Chondrocyte (in vitro differentiated cells): ENCODE results near the gene FGF19. TPM values are rescaled to one million over a fixed set of nuclear protein-coding genes. Genes with fewer than 3 reads are reported as not detected.
A peak's percentile ranks its signal among the peaks of the same experiment; 100 is the strongest.

Source experiments
- DNase-seq: peaks from one replicate; pipeline ENCODE4 v3.0.0; 2021; ENCODE audit warnings: mixed read lengths, low spot score
- H3K27ac Mint-ChIP-seq: one replicate; pipeline ENCODE4 v1.8.0; 2021; ENCODE audit warnings: mild to moderate bottlenecking, moderate library complexity, mixed read lengths; ENCODE audit not compliant: unreplicated experiment
- H3K27me3 Mint-ChIP-seq: 2 replicates; pipeline ENCODE4 v1.8.0; 2021; ENCODE audit warnings: low read depth, mixed read lengths
- H3K36me3 Mint-ChIP-seq: 2 replicates; pipeline ENCODE4 v1.8.0; 2021; ENCODE audit warnings: low read depth, mixed read lengths
- H3K4me1 Mint-ChIP-seq: 2 replicates; pipeline ENCODE4 v1.8.0; 2021; ENCODE audit warnings: low read depth, mild to moderate bottlenecking, mixed read lengths
- H3K4me3 Mint-ChIP-seq: one replicate; pipeline ENCODE4 v1.8.0; 2021; ENCODE audit warnings: mild to moderate bottlenecking, moderate library complexity, mixed read lengths; ENCODE audit not compliant: unreplicated experiment
- H3K9me3 Mint-ChIP-seq: 2 replicates; pipeline ENCODE4 v1.8.0; 2021; ENCODE audit warnings: low read depth, mixed read lengths
- long read RNA-seq: library from polyadenylated mRNA; stranded (forward); transcript quantifications from one replicate; pipeline ENCODE4 v2.0.0, GENCODE V29; 2021
- total RNA-seq: library from RNA; stranded (reverse); gene quantifications from 3 replicates; pipeline ENCODE4 v1.2.1, GENCODE V29; 2021
- TF ChIP-seq, protein P1 (sequence below): fragments of 200-600 bp; sonication (generic); IDR thresholded peaks from 2 replicates; pipeline ENCODE4 v1.5.0; 2021; ENCODE audit warnings: antibody characterized with exemption, mild to moderate bottlenecking, moderate library complexity

Gene FGF19, protein sequence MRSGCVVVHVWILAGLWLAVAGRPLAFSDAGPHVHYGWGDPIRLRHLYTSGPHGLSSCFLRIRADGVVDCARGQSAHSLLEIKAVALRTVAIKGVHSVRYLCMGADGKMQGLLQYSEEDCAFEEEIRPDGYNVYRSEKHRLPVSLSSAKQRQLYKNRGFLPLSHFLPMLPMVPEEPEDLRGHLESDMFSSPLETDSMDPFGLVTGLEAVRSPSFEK
- total RNA-seq = not detected in 3 replicates
- long read RNA-seq = 0 reads

DNA sequence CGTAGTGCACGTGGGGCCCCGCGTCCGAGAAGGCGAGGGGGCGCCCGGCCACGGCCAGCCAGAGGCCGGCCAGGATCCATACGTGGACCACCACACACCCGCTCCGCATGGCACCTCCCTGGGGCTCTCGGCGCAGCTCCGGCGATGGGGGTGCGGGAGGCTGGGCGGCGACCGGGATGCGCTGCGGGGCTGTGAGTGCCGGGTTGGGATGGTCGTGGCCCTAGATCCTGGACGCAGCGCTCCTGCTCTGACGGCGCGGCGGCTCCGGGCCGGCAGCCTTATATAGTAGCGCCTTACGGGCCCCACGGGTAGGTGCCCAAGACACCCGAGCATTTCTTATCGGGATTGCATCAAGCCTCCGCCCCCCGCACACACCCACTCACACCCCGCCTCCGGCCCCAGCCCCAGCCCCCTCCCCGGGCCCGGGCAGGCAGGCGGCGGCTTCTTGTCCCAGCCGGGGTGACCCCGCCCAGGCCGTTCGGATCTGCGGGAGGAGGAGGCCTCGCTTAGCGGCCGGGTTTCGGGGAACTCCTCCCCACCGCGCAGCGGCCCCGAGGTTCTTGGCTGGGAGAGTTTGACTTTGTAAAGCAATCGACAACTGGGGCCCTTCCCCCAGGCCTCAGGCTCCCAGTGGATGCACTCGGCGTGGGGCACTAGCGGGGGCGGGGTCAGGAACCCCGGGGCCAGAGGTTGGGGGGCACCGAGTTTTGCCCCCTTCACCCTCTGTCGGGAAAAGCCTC is at the start of gene FGF19:
TSS of gene FGF19 (minus strand) at position 255 of the 740 bp plus-strand sequence. CDS start at position 109, 146 bp downstream.
- Mint-ChIP-seq H3K4me1 (peaks cover 20% of the 10 kb centered on the region), H3K27ac (peak within 1 kb of the TSS; percentile 61), H3K27me3 (peaks cover 28% of the 10 kb centered on the region), H3K4me3 (peak within 1 kb of the TSS; percentile 66), H3K36me3 (no peaks in the 10 kb centered on the region), H3K9me3 (no peaks in the 10 kb centered on the region)
- DNase-seq = no peak
- TF ChIP-seq, protein P1, sequence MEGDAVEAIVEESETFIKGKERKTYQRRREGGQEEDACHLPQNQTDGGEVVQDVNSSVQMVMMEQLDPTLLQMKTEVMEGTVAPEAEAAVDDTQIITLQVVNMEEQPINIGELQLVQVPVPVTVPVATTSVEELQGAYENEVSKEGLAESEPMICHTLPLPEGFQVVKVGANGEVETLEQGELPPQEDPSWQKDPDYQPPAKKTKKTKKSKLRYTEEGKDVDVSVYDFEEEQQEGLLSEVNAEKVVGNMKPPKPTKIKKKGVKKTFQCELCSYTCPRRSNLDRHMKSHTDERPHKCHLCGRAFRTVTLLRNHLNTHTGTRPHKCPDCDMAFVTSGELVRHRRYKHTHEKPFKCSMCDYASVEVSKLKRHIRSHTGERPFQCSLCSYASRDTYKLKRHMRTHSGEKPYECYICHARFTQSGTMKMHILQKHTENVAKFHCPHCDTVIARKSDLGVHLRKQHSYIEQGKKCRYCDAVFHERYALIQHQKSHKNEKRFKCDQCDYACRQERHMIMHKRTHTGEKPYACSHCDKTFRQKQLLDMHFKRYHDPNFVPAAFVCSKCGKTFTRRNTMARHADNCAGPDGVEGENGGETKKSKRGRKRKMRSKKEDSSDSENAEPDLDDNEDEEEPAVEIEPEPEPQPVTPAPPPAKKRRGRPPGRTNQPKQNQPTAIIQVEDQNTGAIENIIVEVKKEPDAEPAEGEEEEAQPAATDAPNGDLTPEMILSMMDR = no peak

DNA sequence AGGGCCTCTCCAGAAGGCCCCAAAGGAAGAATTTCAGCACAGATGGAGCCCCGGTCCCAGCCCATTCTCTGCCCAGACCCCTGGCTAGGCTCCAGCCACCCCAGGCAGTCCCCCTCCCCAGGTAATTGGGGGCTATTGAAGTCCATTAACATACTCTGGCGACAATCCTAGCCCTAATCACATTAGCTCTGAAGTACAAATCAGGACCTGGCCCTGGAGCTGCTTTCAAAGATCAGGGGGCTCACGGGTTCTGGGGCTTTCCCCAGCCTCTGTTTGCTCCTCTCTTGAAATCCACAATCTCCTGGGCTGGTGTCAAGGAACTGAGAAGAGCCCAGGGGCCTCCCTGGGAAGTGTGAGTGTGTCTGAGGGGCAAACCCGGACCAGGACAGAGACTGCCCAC is 49.1 kb upstream of the FGF19 start:
- Mint-ChIP-seq H3K9me3 (peaks cover 6% of the 10 kb centered on the region), H3K27ac (no peak overlapping the region), H3K27me3 (peaks cover 4% of the 10 kb centered on the region), H3K4me3 (no peak overlapping the region), H3K36me3 (peaks cover 3% of the 10 kb centered on the region), H3K4me1 (peaks cover 5% of the 10 kb centered on the region)
- TF ChIP-seq, protein P1 = no peak
- no peak for DNase-seq

DNA sequence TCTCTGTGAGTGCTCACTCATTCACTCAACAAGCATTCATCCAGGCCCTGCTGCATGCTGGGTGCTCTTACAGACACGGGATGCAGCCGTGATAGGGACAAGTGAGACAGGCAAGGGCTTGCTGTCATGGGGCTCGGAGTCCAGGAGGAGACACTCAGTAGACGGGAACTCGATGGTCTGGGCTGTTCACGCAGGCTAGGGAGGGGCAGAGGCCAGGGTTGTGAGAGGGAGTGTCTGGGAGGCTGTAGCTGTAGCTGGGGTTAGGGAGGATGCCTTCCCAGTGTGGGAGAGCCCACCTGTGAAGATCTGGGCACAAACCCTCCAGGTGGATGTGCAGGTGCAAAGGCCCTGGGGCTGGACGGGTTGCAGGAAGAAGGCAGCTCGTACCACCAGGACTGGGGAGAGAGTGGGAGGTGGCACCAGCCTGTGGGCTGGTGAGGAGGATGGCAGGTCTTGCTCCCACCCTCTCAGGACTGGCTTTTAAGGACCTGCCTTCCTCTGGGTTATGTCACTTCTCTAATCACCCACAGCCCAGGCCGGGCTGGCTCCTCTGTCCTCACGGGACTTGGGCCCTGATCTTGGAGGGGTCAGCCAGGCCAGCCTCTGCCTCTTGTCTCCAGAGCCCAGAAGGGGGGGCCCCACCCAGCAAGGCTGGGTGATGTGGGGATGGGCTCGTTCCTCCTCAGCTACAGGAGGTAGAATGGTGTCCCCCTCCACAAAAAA is 47.2 kb upstream of the FGF19 start:
- H3K27me3 Mint-ChIP-seq = peaks cover 4% of the 10 kb centered on the region
- peaks cover 2% of the 10 kb centered on the region for H3K9me3 Mint-ChIP-seq
- peak; percentile 70 for DNase-seq
- no peak overlapping the region for H3K4me3 Mint-ChIP-seq
- peaks cover 1% of the 10 kb centered on the region for H3K36me3 Mint-ChIP-seq
- no peak overlapping the region for H3K27ac Mint-ChIP-seq
- H3K4me1 Mint-ChIP-seq = peaks cover 5% of the 10 kb centered on the region
- TF ChIP-seq, protein P1 = no peak

DNA sequence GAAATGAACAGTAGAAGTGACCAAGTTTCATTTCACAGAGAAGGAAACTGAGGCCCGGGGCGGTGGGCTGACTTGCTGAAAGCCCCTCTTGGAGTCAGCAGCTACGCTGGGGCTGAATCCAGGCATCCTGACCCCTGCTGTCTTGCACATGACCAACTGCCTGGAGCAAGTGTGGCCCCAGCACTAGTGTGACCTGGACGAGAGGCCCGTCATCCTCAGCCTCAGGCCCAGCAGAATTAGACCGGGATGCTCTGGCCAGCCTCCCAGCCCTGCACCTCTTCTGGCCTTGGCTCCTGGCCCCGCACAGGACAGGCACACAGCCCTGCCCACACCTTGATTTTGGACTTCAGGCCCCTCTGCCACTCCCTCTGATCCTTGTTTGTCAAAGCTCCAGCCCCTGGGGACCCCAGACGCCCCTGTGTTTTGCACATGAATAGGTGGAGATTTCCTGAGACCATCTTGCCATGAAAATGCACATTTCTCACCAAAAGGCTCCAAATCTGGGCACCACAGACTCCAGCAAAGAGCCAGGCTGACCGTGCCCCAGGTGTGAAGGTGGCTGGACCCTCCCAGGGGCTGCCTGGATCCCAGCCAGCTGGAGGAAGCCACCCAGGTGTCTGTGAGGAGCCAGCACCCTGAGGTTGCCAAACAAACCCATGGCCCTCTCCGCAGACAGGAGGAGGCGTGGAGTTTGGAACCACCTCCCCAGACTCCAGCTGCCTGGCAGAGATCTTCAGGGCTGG is 46.5 kb upstream of the FGF19 start:
- peaks cover 5% of the 10 kb centered on the region for H3K4me1 Mint-ChIP-seq
- TF ChIP-seq, protein P1 = no peak
- H3K36me3 Mint-ChIP-seq = no peaks in the 10 kb centered on the region
- H3K9me3 Mint-ChIP-seq = no peaks in the 10 kb centered on the region
- DNase-seq = no peak
- peaks cover 4% of the 10 kb centered on the region for H3K27me3 Mint-ChIP-seq
- H3K4me3 Mint-ChIP-seq = no peak overlapping the region
- no peak overlapping the region for H3K27ac Mint-ChIP-seq
